Measurements from ENCODE around the gene ZBTB7A.

The ZBTB7A gene

GRCh38 chr19:4090356-4091220 lies 23.9 kb upstream of the ZBTB7A start:
- Histone ChIP-seq H3K36me3 (ENCODE audit: control insufficient read depth, insufficient read depth, low read length, severe bottlenecking) (peaks cover 59% of the 10 kb centered on the region), H3K4me1 (ENCODE audit: control insufficient read depth, insufficient read depth, low read length) (no peaks in the 10 kb centered on the region), H3K9ac (ENCODE audit: low read length) (no peak overlapping the region), H3K9me3 (ENCODE audit: control insufficient read depth, low read length) (no peaks in the 10 kb centered on the region), H3K4me3 (ENCODE audit: low read length) (no peak overlapping the region), H3K27me3 (replicated peaks; ENCODE audit: control insufficient read depth, insufficient read depth, low read length) (no peaks in the 10 kb centered on the region)
- DNase-seq (ENCODE audit: low read depth): no peak

- no peaks in the 10 kb centered on the region for H3K9me3 ChIP-seq (ENCODE audit: control insufficient read depth, low read length)
- H3K36me3 ChIP-seq (ENCODE audit: control insufficient read depth, insufficient read depth, low read length, severe bottlenecking): peaks cover 53% of the 10 kb centered on the region
Observed at GRCh38 chr19:4089946-4090345, 23.2 kb upstream of the ZBTB7A start.

GRCh38 chr19:4089400-4089908 lies 22.8 kb upstream of the ZBTB7A start:
- DNase-seq (ENCODE audit: low read depth): no peak
- no peak overlapping the region for H3K9ac ChIP-seq (ENCODE audit: low read length)
- no peaks in the 10 kb centered on the region for H3K27me3 ChIP-seq (replicated peaks; ENCODE audit: control insufficient read depth, insufficient read depth, low read length)
- H3K4me1 ChIP-seq (ENCODE audit: control insufficient read depth, insufficient read depth, low read length): no peaks in the 10 kb centered on the region
- H3K4me3 ChIP-seq (ENCODE audit: low read length): no peak overlapping the region
- no peaks in the 10 kb centered on the region for H3K9me3 ChIP-seq (ENCODE audit: control insufficient read depth, low read length)
- H3K36me3 ChIP-seq (ENCODE audit: control insufficient read depth, insufficient read depth, low read length, severe bottlenecking): peaks cover 48% of the 10 kb centered on the region

More at GRCh38 chr19:4089946-4090345, 23.2 kb upstream of the ZBTB7A start:
- no peaks in the 10 kb centered on the region for H3K27me3 ChIP-seq (replicated peaks; ENCODE audit: control insufficient read depth, insufficient read depth, low read length)
- no peak overlapping the region for H3K4me3 ChIP-seq (ENCODE audit: low read length)
- no peak overlapping the region for H3K9ac ChIP-seq (ENCODE audit: low read length)
- H3K4me1 ChIP-seq (ENCODE audit: control insufficient read depth, insufficient read depth, low read length): no peaks in the 10 kb centered on the region
- no peak for DNase-seq (ENCODE audit: low read depth)

- no peak overlapping the region for H3K9ac ChIP-seq (ENCODE audit: low read length)
- DNase-seq (ENCODE audit: low read depth): no peak
- H3K36me3 ChIP-seq (ENCODE audit: control insufficient read depth, insufficient read depth, low read length, severe bottlenecking): peaks cover 44% of the 10 kb centered on the region
- H3K4me1 ChIP-seq (ENCODE audit: control insufficient read depth, insufficient read depth, low read length): no peaks in the 10 kb centered on the region
- H3K9me3 ChIP-seq (ENCODE audit: control insufficient read depth, low read length): no peaks in the 10 kb centered on the region
- no peaks in the 10 kb centered on the region for H3K27me3 ChIP-seq (replicated peaks; ENCODE audit: control insufficient read depth, insufficient read depth, low read length)
- H3K4me3 ChIP-seq (ENCODE audit: low read length): no peak overlapping the region
Observed at GRCh38 chr19:4088975-4089374, 22.3 kb upstream of the ZBTB7A start.

- no peaks in the 10 kb centered on the region for H3K4me1 ChIP-seq (ENCODE audit: control insufficient read depth, insufficient read depth, low read length)
- no peaks in the 10 kb centered on the region for H3K27me3 ChIP-seq (replicated peaks; ENCODE audit: control insufficient read depth, insufficient read depth, low read length)
- no peaks in the 10 kb centered on the region for H3K9me3 ChIP-seq (ENCODE audit: control insufficient read depth, low read length)
- H3K4me3 ChIP-seq (ENCODE audit: low read length): no peak overlapping the region
- H3K9ac ChIP-seq (ENCODE audit: low read length): no peak overlapping the region
- H3K36me3 ChIP-seq (ENCODE audit: control insufficient read depth, insufficient read depth, low read length, severe bottlenecking): peaks cover 34% of the 10 kb centered on the region
- no peak for DNase-seq (ENCODE audit: low read depth)
Observed at GRCh38 chr19:4087787-4088679, 21.3 kb upstream of the ZBTB7A start.

GRCh38 chr19:4086411-4086867 lies 19.7 kb upstream of the ZBTB7A start:
- H3K9me3 ChIP-seq (ENCODE audit: control insufficient read depth, low read length): no peaks in the 10 kb centered on the region
- H3K4me1 ChIP-seq (ENCODE audit: control insufficient read depth, insufficient read depth, low read length): no peaks in the 10 kb centered on the region
- no peak overlapping the region for H3K4me3 ChIP-seq (ENCODE audit: low read length)
- H3K36me3 ChIP-seq (ENCODE audit: control insufficient read depth, insufficient read depth, low read length, severe bottlenecking): peaks cover 22% of the 10 kb centered on the region
- no peaks in the 10 kb centered on the region for H3K27me3 ChIP-seq (replicated peaks; ENCODE audit: control insufficient read depth, insufficient read depth, low read length)
- DNase-seq (ENCODE audit: low read depth): no peak
- H3K9ac ChIP-seq (ENCODE audit: low read length): no peak overlapping the region

- no peak overlapping the region for H3K4me3 ChIP-seq (ENCODE audit: low read length)
- no peaks in the 10 kb centered on the region for H3K9me3 ChIP-seq (ENCODE audit: control insufficient read depth, low read length)
- no peak for DNase-seq (ENCODE audit: low read depth)
- H3K4me1 ChIP-seq (ENCODE audit: control insufficient read depth, insufficient read depth, low read length): no peaks in the 10 kb centered on the region
- no peak overlapping the region for H3K9ac ChIP-seq (ENCODE audit: low read length)
- H3K27me3 ChIP-seq (replicated peaks; ENCODE audit: control insufficient read depth, insufficient read depth, low read length): no peaks in the 10 kb centered on the region
- peaks cover 7% of the 10 kb centered on the region for H3K36me3 ChIP-seq (ENCODE audit: control insufficient read depth, insufficient read depth, low read length, severe bottlenecking)
Observed at GRCh38 chr19:4084547-4084877, 17.8 kb upstream of the ZBTB7A start.

- Histone ChIP-seq H3K4me1 (ENCODE audit: control insufficient read depth, insufficient read depth, low read length) (no peaks in the 10 kb centered on the region), H3K27me3 (replicated peaks; ENCODE audit: control insufficient read depth, insufficient read depth, low read length) (no peaks in the 10 kb centered on the region), H3K36me3 (ENCODE audit: control insufficient read depth, insufficient read depth, low read length, severe bottlenecking) (peaks cover 1% of the 10 kb centered on the region), H3K9me3 (ENCODE audit: control insufficient read depth, low read length) (no peaks in the 10 kb centered on the region), H3K9ac (ENCODE audit: low read length) (no peak overlapping the region), H3K4me3 (ENCODE audit: low read length) (no peak overlapping the region)
- DNase-seq (ENCODE audit: low read depth): no peak
Observed at GRCh38 chr19:4083677-4084546, 17.2 kb upstream of the ZBTB7A start.

- H3K4me1 ChIP-seq (ENCODE audit: control insufficient read depth, insufficient read depth, low read length): no peaks in the 10 kb centered on the region
- no peak overlapping the region for H3K9ac ChIP-seq (ENCODE audit: low read length)
- H3K4me3 ChIP-seq (ENCODE audit: low read length): no peak overlapping the region
- no peaks in the 10 kb centered on the region for H3K27me3 ChIP-seq (replicated peaks; ENCODE audit: control insufficient read depth, insufficient read depth, low read length)
- no peaks in the 10 kb centered on the region for H3K36me3 ChIP-seq (ENCODE audit: control insufficient read depth, insufficient read depth, low read length, severe bottlenecking)
- no peak for DNase-seq (ENCODE audit: low read depth)
- H3K9me3 ChIP-seq (ENCODE audit: control insufficient read depth, low read length): no peaks in the 10 kb centered on the region
Observed at GRCh38 chr19:4082172-4082571, 15.5 kb upstream of the ZBTB7A start.

GRCh38 chr19:4081441-4082129 lies 14.9 kb upstream of the ZBTB7A start:
- H3K27me3 ChIP-seq (replicated peaks; ENCODE audit: control insufficient read depth, insufficient read depth, low read length): no peaks in the 10 kb centered on the region
- H3K4me3 ChIP-seq (ENCODE audit: low read length): no peak overlapping the region
- H3K4me1 ChIP-seq (ENCODE audit: control insufficient read depth, insufficient read depth, low read length): no peaks in the 10 kb centered on the region
- DNase-seq (ENCODE audit: low read depth): no peak
- no peak overlapping the region for H3K9ac ChIP-seq (ENCODE audit: low read length)
- H3K36me3 ChIP-seq (ENCODE audit: control insufficient read depth, insufficient read depth, low read length, severe bottlenecking): no peaks in the 10 kb centered on the region
- no peaks in the 10 kb centered on the region for H3K9me3 ChIP-seq (ENCODE audit: control insufficient read depth, low read length)
